H9 (cell line): ENCODE results near the gene SDK1. TPM values are rescaled to one million over a fixed set of nuclear protein-coding genes. Genes with fewer than 3 reads are reported as not detected.
A peak's percentile ranks its signal among the peaks of the same experiment; 100 is the strongest.

Source experiments
- DNase-seq: peaks from one replicate; pipeline ENCODE4 v3.0.0-alpha.2; 2017
- H2AFZ ChIP-seq: one replicate; pipeline ENCODE4 v1.6.1; 2013; ENCODE audit warnings: mild to moderate bottlenecking, low read length, control low read depth, moderate library complexity
- H2AK5ac ChIP-seq: 2 replicates; pipeline ENCODE4 v1.6.1; 2013; ENCODE audit warnings: low read length, control low read depth, mixed read lengths; ENCODE audit not compliant: insufficient read length
- H2BK120ac ChIP-seq: one replicate; pipeline ENCODE4 v1.6.1; 2013; ENCODE audit warnings: low read depth, mild to moderate bottlenecking, low read length, control low read depth, inconsistent platforms; ENCODE audit not compliant: poor library complexity, severe bottlenecking
- H2BK12ac ChIP-seq: 2 replicates; pipeline ENCODE4 v1.6.1; 2013; ENCODE audit warnings: low read length, control low read depth, mixed read lengths, low read depth; ENCODE audit not compliant: insufficient read length
- H2BK15ac ChIP-seq: 2 replicates; pipeline ENCODE4 v1.6.1; 2013; ENCODE audit warnings: low read depth, low read length, control low read depth
- H2BK20ac ChIP-seq: one replicate; pipeline ENCODE4 v1.6.1; 2013; ENCODE audit warnings: low read depth, mild to moderate bottlenecking, low read length, control low read depth, inconsistent platforms; ENCODE audit not compliant: poor library complexity, severe bottlenecking
- H2BK5ac ChIP-seq: 2 replicates; pipeline ENCODE4 v1.6.1; 2013; ENCODE audit warnings: low read length, control low read depth, mixed read lengths; ENCODE audit not compliant: insufficient read length
- H3K14ac ChIP-seq: 2 replicates; pipeline ENCODE4 v1.6.1; 2013; ENCODE audit warnings: low read length, control low read depth; ENCODE audit not compliant: insufficient read depth
- H3K18ac ChIP-seq: 2 replicates; pipeline ENCODE4 v1.6.1; 2013; ENCODE audit warnings: low read depth, mild to moderate bottlenecking, mixed read lengths, low read length, control low read depth; ENCODE audit not compliant: insufficient read length
- H3K23ac ChIP-seq: 2 replicates; pipeline ENCODE4 v1.6.1; 2013; ENCODE audit warnings: low read length, control low read depth, mixed read lengths, low read depth; ENCODE audit not compliant: insufficient read length
- H3K23me2 ChIP-seq: 2 replicates; pipeline ENCODE4 v1.6.1; 2013; ENCODE audit warnings: low read depth, mild to moderate bottlenecking, mixed read lengths, low read length, control low read depth; ENCODE audit not compliant: insufficient read length, poor library complexity, severe bottlenecking
- H3K27ac ChIP-seq: 2 replicates; pipeline ENCODE4 v1.5.1; 2013; ENCODE audit warnings: low read length, control low read depth, mixed read lengths, low read depth; ENCODE audit not compliant: insufficient read length
- H3K27me3 ChIP-seq: 2 replicates; pipeline ENCODE4 v1.6.1; 2013; ENCODE audit warnings: low read length, control low read depth, inconsistent platforms; ENCODE audit not compliant: insufficient read depth
- H3K4ac ChIP-seq: 2 replicates; pipeline ENCODE4 v1.6.1; 2013; ENCODE audit warnings: low read depth, mild to moderate bottlenecking, control low read depth, inconsistent platforms, low read length, moderate library complexity
- H3K4me1 ChIP-seq: 2 replicates; pipeline ENCODE4 v1.6.1; 2013; ENCODE audit warnings: low read length, control low read depth, inconsistent platforms; ENCODE audit not compliant: insufficient read depth
- H3K4me2 ChIP-seq: 2 replicates; pipeline ENCODE4 v1.6.1; 2013; ENCODE audit warnings: low read length, control low read depth, mixed read lengths; ENCODE audit not compliant: insufficient read length, insufficient read depth
- H3K56ac ChIP-seq: 2 replicates; pipeline ENCODE4 v1.6.1; 2013; ENCODE audit warnings: low read depth, mild to moderate bottlenecking, mixed read lengths, low read length, control low read depth; ENCODE audit not compliant: insufficient read length
- H3K79me1 ChIP-seq: 2 replicates; pipeline ENCODE4 v1.6.1; 2013; ENCODE audit warnings: low read depth, mild to moderate bottlenecking, moderate library complexity, low read length, control low read depth, inconsistent platforms; ENCODE audit not compliant: insufficient read depth, poor library complexity, severe bottlenecking
- H3K79me2 ChIP-seq: 2 replicates; pipeline ENCODE4 v1.6.1; 2013; ENCODE audit warnings: low read length, control low read depth, inconsistent platforms; ENCODE audit not compliant: insufficient read depth
- H3K9ac ChIP-seq: 2 replicates; pipeline ENCODE4 v1.6.1; 2013; ENCODE audit warnings: low read length, control low read depth, mixed read lengths; ENCODE audit not compliant: insufficient read length; ENCODE audit errors: extremely low read depth
- H3K9me3 ChIP-seq: one replicate; pipeline ENCODE4 v1.6.1; 2013; ENCODE audit warnings: low read depth, low read length, inconsistent platforms; ENCODE audit not compliant: control insufficient read depth
- H3T11ph ChIP-seq: one replicate; pipeline ENCODE4 v1.6.1; 2013; ENCODE audit warnings: mild to moderate bottlenecking, low read length, control low read depth, inconsistent platforms
- H4K20me1 ChIP-seq: one replicate; pipeline ENCODE4 v1.6.1; 2013; ENCODE audit not compliant: control insufficient read depth, insufficient read length, insufficient read depth
- H4K5ac ChIP-seq: 2 replicates; pipeline ENCODE4 v1.6.1; 2013; ENCODE audit warnings: low read depth, mild to moderate bottlenecking, mixed read lengths, low read length, control low read depth; ENCODE audit not compliant: insufficient read length
- H4K8ac ChIP-seq: replicated peaks from 2 replicates; pipeline ENCODE4 v1.6.1; 2013; ENCODE audit warnings: low read length, control low read depth, mixed read lengths, low read depth; ENCODE audit not compliant: insufficient read length
- H4K91ac ChIP-seq: 2 replicates; pipeline ENCODE4 v1.6.1; 2013; ENCODE audit warnings: low read depth, mild to moderate bottlenecking, moderate library complexity, mixed read lengths, low read length, control low read depth; ENCODE audit not compliant: insufficient read length
- H3K27ac Mint-ChIP-seq, 3 experiments: 2 replicates in 2 of 3; 3 replicates in 1 of 3; pipeline ENCODE4 v1.8.0; 2020 to 2021; ENCODE audit warnings: mixed read lengths in 3 of 3, mild to moderate bottlenecking in 1 of 3, moderate library complexity in 1 of 3
- H3K27me3 Mint-ChIP-seq: 2 replicates; pipeline ENCODE4 v1.8.0; 2021; ENCODE audit warnings: low read depth, mild to moderate bottlenecking, moderate library complexity, mixed read lengths
- H3K36me3 Mint-ChIP-seq, 3 experiments: 2 replicates in 2 of 3; 3 replicates in 1 of 3; pipeline ENCODE4 v1.8.0; 2020 to 2021; ENCODE audit warnings: low read depth in 3 of 3, mixed read lengths in 3 of 3; ENCODE audit not compliant: insufficient read depth in 1 of 3
- H3K4me1 Mint-ChIP-seq, 2 experiments: 2 replicates each; pipeline ENCODE4 v1.8.0; 2020; ENCODE audit warnings: mixed read lengths in 2 of 2
- H3K4me3 Mint-ChIP-seq, 2 experiments: 2 replicates in 1 of 2; 3 replicates in 1 of 2; pipeline ENCODE4 v1.8.0; 2020 to 2021; ENCODE audit warnings: mild to moderate bottlenecking in 2 of 2, mixed read lengths in 2 of 2, moderate library complexity in 1 of 2
- H3K9me3 Mint-ChIP-seq, 2 experiments: 2 replicates in 1 of 2; 3 replicates in 1 of 2; pipeline ENCODE4 v1.8.0; 2020; ENCODE audit warnings: mild to moderate bottlenecking in 2 of 2, mixed read lengths in 2 of 2, moderate library complexity in 1 of 2
- CTCF ChIP-seq: fragments of 200-600 bp; sonication (generic); conservative IDR thresholded peaks from 3 replicates; pipeline ENCODE4 v1.8.0; 2021; ENCODE audit warnings: antibody characterized with exemption, mild to moderate bottlenecking
- WGBS: extraction: QIAGEN DNeasy Blood & Tissue Kit; methylation state at CpG from one replicate; pipeline ENCODE4 v1.1.7; 2013; ENCODE audit warnings: missing lambda C conversion rate, low lambda C conversion rate, mixed read lengths; ENCODE audit not compliant: insufficient read length; ENCODE audit errors: extremely low coverage; 5-methylcytosine and 5-hydroxymethylcytosine counted together
- total RNA-seq: library from RNA; stranded (reverse); gene quantifications from 2 replicates; pipeline ENCODE4 v1.2.1, GENCODE V29; 2021

The SDK1 gene
- total RNA-seq, 1 experiment from 2014 or later, result 8.7 TPM

GRCh38 chr7:3942816-3943745 is 642.0 kb downstream of the SDK1 start:
- Histone ChIP-seq H4K20me1 (no peaks in the 10 kb centered on the region), H4K8ac (no peak overlapping the region), H4K5ac (no peak overlapping the region), H4K91ac (no peak overlapping the region), H2AFZ (no peak overlapping the region), H2BK120ac (no peak overlapping the region), H3K4ac (no peak overlapping the region), H3K9ac (no peak overlapping the region), H2BK12ac (no peak overlapping the region), H3K4me2 (no peak overlapping the region), H3K23me2 (no peaks in the 10 kb centered on the region), H3K79me1 (no peaks in the 10 kb centered on the region), H3K27me3 (no peaks in the 10 kb centered on the region), H2AK5ac (no peak overlapping the region), H3T11ph (no peak overlapping the region), H3K9me3 (no peaks in the 10 kb centered on the region), H3K18ac (no peak overlapping the region), H3K27ac (no peak overlapping the region), H2BK15ac (no peak overlapping the region), H3K14ac (no peak overlapping the region), H3K4me1 (peaks cover 2% of the 10 kb centered on the region; the same call in 1 of the 2 replicates), H2BK5ac (no peak overlapping the region), H3K56ac (no peak overlapping the region), H3K23ac (no peak overlapping the region), H2BK20ac (no peak overlapping the region), H3K79me2 (no peaks in the 10 kb centered on the region)
- Mint-ChIP-seq H3K27ac (peak overlapping the region in 2 of 3 experiments; percentile 24 to 89; a peak in 2 of 7 replicates), H3K9me3 (peaks cover 3 to 12% of the 10 kb centered on the region in 2 experiments; a peak in 3 of 5 replicates), H3K27me3 (peaks cover 2% of the 10 kb centered on the region), H3K4me3 (no peak overlapping the region), H3K36me3 (peaks cover 0 to 8% (median 2%) of the 10 kb centered on the region in 3 experiments; a peak in 5 of 7 replicates), H3K4me1 (peaks cover 15 to 20% of the 10 kb centered on the region in 2 experiments)
- DNase-seq, result no peak
- no CpG with 5 or more reads among the region's 30 CpGs for WGBS
- no peak for TF ChIP-seq CTCF
